DMS 273 (cell line): ENCODE measurements around the gene GUCY1B1.

Experiments used
- DNase-seq: peaks from one replicate; lab custom pipeline; 2025; ENCODE audit not compliant: unreplicated experiment; lab: John Stamatoyannopoulos, UW

Gene GUCY1B1

GRCh38 chr4:155758481-155759371 is at the start of gene GUCY1B1:
GUCY1B1 (plus strand) TSS chr4:155759021; CDS start chr4:155759141, 120 bp downstream.
- DNase-seq: peak; percentile 93

- DNase-seq: no peak
Observed at GRCh38 chr4:155709918-155710317, 48.9 kb upstream of the GUCY1B1 start.

GRCh38 chr4:155711556-155711955 is 47.3 kb upstream of the GUCY1B1 start:
- no peak for DNase-seq

- no peak for DNase-seq
Observed at GRCh38 chr4:155712846-155713245, 46.0 kb upstream of the GUCY1B1 start.

- no peak for DNase-seq
Observed at GRCh38 chr4:155713911-155714310, 44.9 kb upstream of the GUCY1B1 start.

GRCh38 chr4:155722336-155722735 is 36.5 kb upstream of the GUCY1B1 start:
- DNase-seq: no peak

- DNase-seq: no peak
Observed at GRCh38 chr4:155722816-155723499, 35.9 kb upstream of the GUCY1B1 start.

GRCh38 chr4:155724731-155725130 is 34.1 kb upstream of the GUCY1B1 start:
- no peak for DNase-seq

GRCh38 chr4:155734065-155734464 is 24.8 kb upstream of the GUCY1B1 start:
- peak; percentile 60 for DNase-seq

GRCh38 chr4:155734951-155735350 is 23.9 kb upstream of the GUCY1B1 start:
- DNase-seq: peak; percentile 1

GRCh38 chr4:155735496-155735895 is 23.3 kb upstream of the GUCY1B1 start:
- DNase-seq: peak; percentile 1

- DNase-seq: no peak
Observed at GRCh38 chr4:155738548-155738947, 20.3 kb upstream of the GUCY1B1 start.

GRCh38 chr4:155741546-155741945 is 17.3 kb upstream of the GUCY1B1 start:
- DNase-seq: no peak

GRCh38 chr4:155742310-155743015 is 16.4 kb upstream of the GUCY1B1 start:
- peak; percentile 6 for DNase-seq

GRCh38 chr4:155745984-155746383 is 12.8 kb upstream of the GUCY1B1 start:
- no peak for DNase-seq

- DNase-seq: no peak
Observed at GRCh38 chr4:155748039-155748438, 10.8 kb upstream of the GUCY1B1 start.

GRCh38 chr4:155749041-155749440 is 9.8 kb upstream of the GUCY1B1 start:
- DNase-seq: no peak

- no peak for DNase-seq
Observed at GRCh38 chr4:155751569-155751968, 7.3 kb upstream of the GUCY1B1 start.

- DNase-seq: no peak
Observed at GRCh38 chr4:155757745-155758265, 1.0 kb upstream of the GUCY1B1 start.

GRCh38 chr4:155759372-155760252 is 791 bp downstream of the GUCY1B1 start:
- DNase-seq: peak; percentile 59
